Left ventricle myocardium inferior (tissue), 1 donor: ENCODE results near the gene ZNF488. TPM values are rescaled to one million over a fixed set of nuclear protein-coding genes. Genes with fewer than 3 reads are reported as not detected.

Experiments used
- DNase-seq: peaks from one replicate; pipeline ENCODE4 v3.0.0-alpha.2; 2020
- H3K27ac ChIP-seq: fragments of 200-600 bp; replicated peaks from 2 replicates; pipeline ENCODE4 v1.8.0; 2021
- H3K27me3 ChIP-seq: fragments of 200-600 bp; 2 replicates; pipeline ENCODE4 v1.8.0; 2021; ENCODE audit warnings: low read depth
- H3K36me3 ChIP-seq: fragments of 200-600 bp; 2 replicates; pipeline ENCODE4 v1.8.0; 2021
- H3K4me1 ChIP-seq: fragments of 200-600 bp; 2 replicates; pipeline ENCODE4 v1.8.0; 2021
- H3K4me3 ChIP-seq: fragments of 200-600 bp; 2 replicates; pipeline ENCODE4 v1.8.0; 2021; ENCODE audit warnings: mild to moderate bottlenecking, moderate library complexity
- H3K9me3 ChIP-seq: fragments of 200-600 bp; replicated peaks from 2 replicates; pipeline ENCODE4 v1.8.0; 2021
- CTCF ChIP-seq: fragments of 200-600 bp; IDR thresholded peaks from 2 replicates; pipeline ENCODE4 v1.8.0; 2021; ENCODE audit warnings: antibody characterized with exemption, mild to moderate bottlenecking, borderline replicate concordance
- intact Hi-C: fragments of 100-400 bp; cut with micrococcal nuclease; formaldehyde crosslinking; loops from one replicate; pipeline ENCODE4 v1.11.0; 2022
- total RNA-seq: library from RNA; stranded (reverse); fragmentation: NEBNext Ultra II Directional; extraction: Animal tissue kit (Norgen Biotek cat#: 25700); gene quantifications from one replicate; pipeline ENCODE4 v1.2.1, GENCODE V29; 2021
- donor health status: DM: no; HTN: yes; CAD: no; lungs with severe emphysema.

The ZNF488 gene
- total RNA-seq, 1 donor from 2014 or later = 0.05 TPM

- peaks cover 11% of the 10 kb centered on the region for H3K27me3 ChIP-seq
- no peaks in the 10 kb centered on the region for H3K9me3 ChIP-seq
- intact Hi-C loops = no loop called here
- no peak within 1 kb of the TSS for H3K27ac ChIP-seq
- no peak for DNase-seq
- H3K4me3 ChIP-seq = no peak within 1 kb of the TSS
- no peaks in the 10 kb centered on the region for H3K4me1 ChIP-seq
- no peaks in the 10 kb centered on the region for H3K36me3 ChIP-seq
- no peak for TF ChIP-seq CTCF
Observed at GRCh38 chr10:47348138-47348651, 35.9 kb downstream of the ZNF488 start, which contains the start of gene RBP3. TSS of gene RBP3 (plus strand) at chr10:47348363. CDS start at chr10:47348485, 122 bp downstream.

GRCh38 chr10:47347303-47347675 is 36.8 kb downstream of the ZNF488 start:
- Histone ChIP-seq H3K9me3 (no peaks in the 10 kb centered on the region), H3K36me3 (no peaks in the 10 kb centered on the region), H3K27ac (no peak overlapping the region), H3K27me3 (peaks cover 11% of the 10 kb centered on the region), H3K4me3 (no peak overlapping the region), H3K4me1 (no peaks in the 10 kb centered on the region)
- TF ChIP-seq CTCF = no peak
- intact Hi-C loops = no loop called here
- no peak for DNase-seq

DNA sequence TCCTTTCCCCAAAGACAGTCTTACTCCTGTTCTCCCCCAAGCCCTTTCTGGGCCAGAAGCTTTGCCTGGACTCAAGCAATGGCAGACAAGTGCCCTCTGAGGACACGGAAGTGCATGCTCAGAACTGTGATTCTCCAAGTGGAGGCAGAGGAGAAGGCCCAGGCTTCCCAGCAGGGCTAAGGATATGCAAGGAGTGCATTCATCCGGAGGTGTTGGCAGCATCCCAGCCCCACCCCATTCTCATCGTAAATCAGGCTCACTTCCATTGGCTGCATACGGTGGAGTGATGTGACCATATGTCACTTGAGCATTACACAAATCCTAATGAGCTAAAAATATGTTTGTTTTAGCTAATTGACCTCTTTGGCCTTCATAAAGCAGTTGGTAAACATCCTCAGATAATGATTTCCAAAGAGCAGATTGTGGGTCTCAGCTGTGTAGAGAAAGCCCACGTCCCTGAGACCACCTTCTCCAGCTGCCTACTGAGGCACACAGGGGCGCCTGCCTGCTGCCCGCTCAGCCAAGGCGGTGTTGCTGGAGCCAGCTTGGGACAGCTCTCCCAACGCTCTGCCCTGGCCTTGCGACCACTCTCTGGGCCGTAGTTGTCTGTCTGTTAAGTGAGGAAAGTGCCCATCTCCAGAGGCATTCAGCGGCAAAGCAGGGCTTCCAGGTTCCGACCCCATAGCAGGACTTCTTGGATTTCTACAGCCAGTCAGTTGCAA is 37.4 kb downstream of the ZNF488 start:
- no peaks in the 10 kb centered on the region for H3K36me3 ChIP-seq
- no peak overlapping the region for H3K4me3 ChIP-seq
- H3K9me3 ChIP-seq = no peaks in the 10 kb centered on the region
- intact Hi-C loops = no loop called here
- no peaks in the 10 kb centered on the region for H3K4me1 ChIP-seq
- H3K27ac ChIP-seq = no peak overlapping the region
- DNase-seq = no peak
- H3K27me3 ChIP-seq = peaks cover 13% of the 10 kb centered on the region
- no peak for TF ChIP-seq CTCF

GRCh38 chr10:47344996-47345870 is 38.9 kb downstream of the ZNF488 start:
- no peak for DNase-seq
- no peak overlapping the region for H3K4me3 ChIP-seq
- peaks cover 9% of the 10 kb centered on the region for H3K27me3 ChIP-seq
- no peaks in the 10 kb centered on the region for H3K4me1 ChIP-seq
- no peaks in the 10 kb centered on the region for H3K9me3 ChIP-seq
- no peak for TF ChIP-seq CTCF
- H3K27ac ChIP-seq = no peak overlapping the region
- intact Hi-C loops = no loop called here
- no peaks in the 10 kb centered on the region for H3K36me3 ChIP-seq

GRCh38 chr10:47340608-47341170 is 43.4 kb downstream of the ZNF488 start:
- no peak overlapping the region for H3K27ac ChIP-seq
- H3K9me3 ChIP-seq = no peaks in the 10 kb centered on the region
- H3K36me3 ChIP-seq = no peaks in the 10 kb centered on the region
- peak; percentile 52 for DNase-seq
- no peak overlapping the region for H3K4me3 ChIP-seq
- intact Hi-C loops = no loop called here
- TF ChIP-seq CTCF = peak; percentile 94
- H3K27me3 ChIP-seq = peaks cover 34% of the 10 kb centered on the region
- no peaks in the 10 kb centered on the region for H3K4me1 ChIP-seq
